C4-2B (cell line): ENCODE results near the gene MTFR1L.

Source experiments
- CTCF ChIP-seq: fragments of 450-650 bp; conservative IDR thresholded peaks from 2 replicates; pipeline ENCODE4 v1.5.1; 2017; ENCODE audit warnings: mild to moderate bottlenecking
- ZFX ChIP-seq: fragments of 450-650 bp; IDR thresholded peaks from 2 replicates; pipeline ENCODE4 v1.6.1; 2017

GRCh38 chr1:25797939-25798338, 21.8 kb upstream of the MTFR1L start:
- no peak; the same call in 1 of the 2 replicates for TF ChIP-seq CTCF
- no peak for TF ChIP-seq ZFX
